AG08396 (cell line): Measurements from ENCODE around the gene NAA80.

Experiments used
- DNase-seq: peaks from one replicate; pipeline ENCODE4 v3.0.0; 2012; ENCODE audit warnings: low spot score, mixed read lengths

The NAA80 gene

GRCh38 chr3:50327943-50328691 lies 28.9 kb upstream of the NAA80 start, which contains the start of gene TUSC2:
TSS of gene TUSC2 (minus strand) at chr3:50328223. CDS start at chr3:50328099, 124 bp downstream.
- DNase-seq = peak; percentile 98

- no peak for DNase-seq
Measured at GRCh38 chr3:50327129-50327528, 27.9 kb upstream of the NAA80 start.

DNA sequence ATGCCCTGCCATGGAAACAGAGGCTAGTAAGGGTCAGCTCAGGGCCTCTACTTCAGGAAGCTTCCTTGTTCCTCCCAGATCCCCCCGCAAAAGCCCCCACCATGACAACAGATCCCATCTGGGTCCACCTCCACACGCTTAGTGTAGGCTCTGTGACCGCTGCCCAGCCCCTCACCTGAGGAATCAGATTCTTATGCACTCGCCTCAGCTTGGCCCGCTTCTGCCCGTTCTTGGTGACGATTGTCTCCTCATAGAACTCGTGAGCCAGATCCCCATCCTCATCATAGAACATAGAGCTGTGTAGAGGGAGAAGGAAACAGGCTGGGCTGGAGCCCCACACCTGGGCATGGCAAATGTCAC lies 27.0 kb upstream of the NAA80 start:
- DNase-seq = no peak

- no peak for DNase-seq
Measured at GRCh38 chr3:50325497-50326181, 26.4 kb upstream of the NAA80 start.

DNA sequence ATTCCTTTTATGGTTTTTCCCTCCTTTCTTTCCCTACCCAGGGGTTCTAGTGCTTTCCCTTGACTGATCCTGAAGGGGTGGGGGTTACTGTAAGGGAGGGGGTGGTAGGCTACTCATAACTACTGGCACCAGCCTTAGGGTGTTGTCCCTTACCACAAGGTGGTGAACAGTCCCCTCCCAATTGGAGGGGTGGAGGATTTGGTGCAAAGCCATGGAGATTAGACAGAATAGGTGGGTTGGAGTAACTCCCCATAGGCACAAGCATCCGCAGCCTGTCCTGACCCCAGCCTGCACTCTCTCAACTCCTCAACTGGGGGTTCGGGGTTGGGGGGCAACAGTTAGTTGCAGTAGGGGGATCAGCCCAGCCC lies 25.9 kb upstream of the NAA80 start:
- no peak for DNase-seq

- peak; percentile 84 for DNase-seq
Measured at GRCh38 chr3:50324351-50325112, 25.3 kb upstream of the NAA80 start.

- DNase-seq = no peak
Measured at GRCh38 chr3:50323614-50324199, 24.5 kb upstream of the NAA80 start.

DNA sequence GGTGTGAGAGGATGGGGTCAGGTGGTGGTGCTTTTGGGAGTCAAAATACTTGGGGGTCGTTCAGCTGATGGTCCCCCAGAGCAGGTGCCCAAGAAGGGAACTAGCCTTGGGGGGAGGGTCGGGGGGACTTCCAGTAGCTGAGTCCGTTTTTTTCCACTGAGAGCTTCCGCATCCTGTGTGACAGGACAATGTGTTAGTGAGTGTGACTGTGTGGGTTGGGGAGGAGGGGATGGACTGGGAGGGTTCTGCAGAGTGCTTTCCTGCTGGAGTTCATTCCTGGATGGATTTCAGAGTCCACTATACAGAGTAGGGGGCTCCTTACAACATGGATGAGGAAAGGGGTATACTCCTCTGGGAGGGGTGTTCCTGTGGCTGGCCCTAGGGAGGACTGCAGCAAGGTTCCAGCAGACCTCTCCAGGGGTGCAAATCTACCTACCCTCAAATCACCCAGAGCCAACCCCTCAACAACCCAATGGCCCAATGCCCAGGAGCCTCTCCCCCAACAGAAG lies 23.9 kb upstream of the NAA80 start:
- no peak for DNase-seq

DNA sequence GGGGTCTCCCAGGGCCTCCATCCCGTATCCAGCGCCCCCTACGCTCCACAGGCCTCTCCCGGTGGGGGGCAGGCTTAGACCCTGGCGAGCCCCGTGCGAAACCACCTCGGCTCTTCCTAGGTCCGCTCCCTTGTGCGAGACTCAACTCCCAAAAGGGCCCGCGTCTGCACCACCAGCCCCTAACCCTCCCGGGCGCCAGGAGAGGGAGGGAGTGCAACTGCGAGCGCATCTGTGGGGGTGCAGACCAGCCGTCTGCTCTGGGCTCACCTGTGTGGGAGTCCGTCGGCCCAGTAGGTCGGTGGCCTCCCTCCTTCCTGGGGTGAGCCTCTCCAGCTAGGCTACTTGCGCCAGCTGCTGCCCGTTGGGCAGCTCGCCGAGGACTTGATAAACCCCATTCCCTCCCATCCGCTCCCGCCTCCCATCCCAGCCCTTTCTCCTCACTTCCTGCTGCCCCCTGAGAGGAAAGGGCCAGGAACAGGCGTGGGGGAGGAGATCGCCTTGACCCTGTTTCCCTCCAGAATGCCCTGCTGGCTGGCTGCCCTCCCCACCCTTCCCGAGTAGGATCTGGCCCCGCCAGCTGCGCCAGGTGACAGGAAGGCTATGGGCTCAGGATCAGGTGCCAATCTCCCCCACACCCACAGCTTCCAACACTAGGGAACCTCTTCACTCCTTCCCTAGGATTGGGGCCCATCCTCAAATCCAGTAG lies 23.3 kb upstream of the NAA80 start, which contains the start of gene HYAL2:
Gene HYAL2 (minus strand): TSS at position 360 of the 706 bp plus-strand sequence. CDS start 2,256 bp downstream, outside the sequence.
- DNase-seq = no peak

DNA sequence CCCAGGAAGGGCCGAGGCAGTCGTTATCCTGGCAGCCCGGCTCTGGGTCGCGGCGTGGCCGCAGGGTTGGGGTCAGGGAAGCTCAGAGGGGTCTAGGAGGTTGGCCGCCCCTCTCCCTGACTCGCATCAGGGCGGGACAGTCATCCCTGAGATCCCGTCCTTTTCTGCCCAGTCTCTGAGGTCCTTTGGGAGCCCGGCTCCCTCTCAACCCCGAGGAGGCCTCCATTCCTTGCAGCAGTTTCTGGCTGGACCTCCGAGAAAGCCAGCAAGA lies 22.8 kb upstream of the NAA80 start:
- DNase-seq = no peak

DNA sequence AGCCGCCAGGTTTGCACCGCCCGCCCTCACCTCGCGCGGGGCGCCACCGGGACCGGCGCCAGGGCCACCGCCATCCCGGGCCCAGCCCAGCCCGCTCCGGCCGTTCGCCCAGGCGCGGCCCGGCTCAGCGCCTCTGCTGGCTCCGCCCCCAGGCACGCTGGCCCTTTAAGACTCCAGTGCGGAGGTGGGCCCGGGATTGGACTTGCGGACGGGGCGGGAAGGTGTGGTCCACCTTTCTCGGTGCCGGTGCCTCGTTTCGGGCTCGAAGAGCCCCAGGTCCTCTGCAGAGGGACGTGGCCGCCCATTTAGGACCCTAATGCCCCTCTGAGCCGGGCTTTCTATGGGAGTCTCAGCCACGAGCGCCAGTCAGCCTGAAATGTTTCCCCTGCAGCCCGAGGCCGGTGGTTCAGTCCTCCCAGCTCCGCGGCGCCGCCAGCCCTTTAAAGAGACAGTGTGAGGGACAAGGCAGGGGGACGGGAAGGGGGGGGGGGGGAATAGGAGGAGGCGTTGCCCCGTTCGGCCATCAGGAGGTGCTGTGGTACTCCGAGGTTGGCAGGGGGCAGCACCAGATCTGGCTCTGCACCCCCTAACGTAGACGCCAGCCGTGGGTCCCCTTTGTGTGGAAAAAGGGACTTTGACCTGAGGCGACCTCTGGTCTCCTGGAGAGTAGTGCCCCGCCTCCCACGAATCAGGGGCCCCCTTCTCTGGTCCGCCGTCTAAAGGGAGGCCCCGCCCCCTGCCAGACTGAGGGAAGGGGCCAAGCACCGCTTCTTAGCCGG lies 22.3 kb upstream of the NAA80 start:
- peak; percentile 95 for DNase-seq

DNA sequence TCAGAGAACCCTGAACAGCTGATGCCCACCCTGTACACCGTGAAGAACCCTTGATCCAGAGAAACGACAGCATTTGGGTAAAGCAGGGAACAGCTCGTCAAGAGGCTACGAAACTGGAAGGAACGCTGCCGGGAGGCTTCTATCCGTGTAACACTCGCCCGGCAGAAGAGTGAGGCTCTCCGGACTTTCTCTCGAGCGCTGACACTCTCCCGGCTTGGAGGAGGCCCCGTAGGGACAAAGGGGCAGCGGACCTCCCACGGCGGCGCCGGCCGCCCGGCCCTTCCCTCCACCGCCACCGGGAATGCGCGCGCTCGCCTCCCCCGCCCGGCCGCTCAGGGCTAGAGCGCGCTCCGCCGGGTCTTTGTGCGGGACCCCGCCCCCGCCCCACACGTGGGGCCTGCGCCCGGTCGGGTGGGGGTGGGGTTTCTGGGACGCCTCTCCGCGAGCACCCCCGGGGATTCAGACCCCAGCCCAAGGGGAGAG lies 21.7 kb upstream of the NAA80 start:
- DNase-seq = peak; percentile 88

GRCh38 chr3:50319894-50320625 lies 20.9 kb upstream of the NAA80 start:
- DNase-seq = no peak

DNA sequence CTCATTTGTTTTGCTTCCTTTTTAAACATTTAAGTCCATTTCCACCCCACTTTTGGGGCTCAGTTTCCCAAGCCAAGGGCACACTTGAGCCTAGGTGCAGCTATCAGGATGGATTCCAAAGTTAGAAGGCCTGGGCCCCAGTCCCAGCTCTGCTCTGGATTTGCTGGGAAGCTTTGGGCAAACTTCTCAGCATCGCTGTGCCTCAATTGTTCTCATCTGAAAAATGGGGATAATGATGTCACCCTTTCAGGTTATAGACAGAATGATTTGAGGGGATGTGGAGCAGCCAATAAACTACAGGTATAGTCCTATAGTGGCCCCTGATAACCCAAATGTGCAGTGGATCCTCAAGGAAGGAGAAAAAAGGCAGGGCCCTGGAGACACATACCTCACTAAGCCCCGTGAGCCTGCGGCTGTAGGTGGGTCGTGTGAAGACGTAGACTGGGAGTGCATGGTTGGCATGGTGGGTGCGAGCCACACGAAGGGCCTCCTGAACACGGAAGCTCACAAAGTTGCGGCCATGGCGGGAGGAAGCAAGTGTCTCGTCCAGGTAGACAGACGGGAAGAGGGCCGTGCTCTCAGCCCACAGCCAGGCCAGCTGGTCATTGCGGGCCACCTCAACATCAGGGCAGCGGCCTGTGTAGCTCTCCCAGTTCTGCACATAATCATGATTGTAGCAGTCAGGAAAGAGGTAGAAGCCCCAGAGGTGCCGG lies 20.1 kb upstream of the NAA80 start:
- no peak for DNase-seq

DNA sequence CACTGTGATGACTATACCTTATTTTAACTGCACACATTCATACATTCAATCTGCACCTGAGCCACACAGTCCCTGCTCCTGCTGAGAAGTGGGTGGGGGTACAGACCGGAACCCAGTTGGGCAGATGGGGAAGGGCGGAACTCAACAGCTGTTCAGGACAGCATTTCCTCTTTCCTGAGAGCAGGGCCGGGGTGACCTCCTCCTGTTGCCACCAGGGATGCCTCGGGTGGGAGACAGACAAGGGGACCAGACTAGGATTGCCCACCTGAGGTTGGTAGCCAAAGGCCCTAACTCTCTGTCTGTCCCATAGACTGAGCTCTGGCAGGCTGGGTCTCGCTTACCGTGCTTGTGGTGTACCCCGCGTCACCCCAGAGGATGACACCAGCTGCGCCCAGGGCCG lies 19.4 kb upstream of the NAA80 start:
- no peak for DNase-seq

- DNase-seq = no peak
Measured at GRCh38 chr3:50318163-50318562, 19.0 kb upstream of the NAA80 start.

DNA sequence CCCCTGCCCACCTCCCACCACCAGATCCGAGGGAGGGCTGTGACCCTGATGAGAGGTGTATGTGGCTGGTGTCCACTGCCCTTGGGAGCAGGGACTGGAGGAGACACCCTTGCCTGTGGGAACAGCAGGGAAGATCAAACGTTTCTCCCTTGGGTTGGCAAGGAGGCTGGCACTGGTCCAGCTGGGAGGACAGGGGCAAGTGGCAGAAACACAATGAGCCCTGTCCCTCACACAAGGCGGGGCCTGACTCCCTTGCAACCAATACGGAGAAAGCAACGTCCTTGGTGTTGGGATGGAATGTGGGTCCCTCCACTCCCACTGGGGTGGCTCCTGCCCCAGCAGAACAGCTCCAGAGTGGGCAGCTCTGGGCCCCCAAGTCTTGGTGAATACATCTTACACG lies 18.1 kb upstream of the NAA80 start:
- no peak for DNase-seq

DNA sequence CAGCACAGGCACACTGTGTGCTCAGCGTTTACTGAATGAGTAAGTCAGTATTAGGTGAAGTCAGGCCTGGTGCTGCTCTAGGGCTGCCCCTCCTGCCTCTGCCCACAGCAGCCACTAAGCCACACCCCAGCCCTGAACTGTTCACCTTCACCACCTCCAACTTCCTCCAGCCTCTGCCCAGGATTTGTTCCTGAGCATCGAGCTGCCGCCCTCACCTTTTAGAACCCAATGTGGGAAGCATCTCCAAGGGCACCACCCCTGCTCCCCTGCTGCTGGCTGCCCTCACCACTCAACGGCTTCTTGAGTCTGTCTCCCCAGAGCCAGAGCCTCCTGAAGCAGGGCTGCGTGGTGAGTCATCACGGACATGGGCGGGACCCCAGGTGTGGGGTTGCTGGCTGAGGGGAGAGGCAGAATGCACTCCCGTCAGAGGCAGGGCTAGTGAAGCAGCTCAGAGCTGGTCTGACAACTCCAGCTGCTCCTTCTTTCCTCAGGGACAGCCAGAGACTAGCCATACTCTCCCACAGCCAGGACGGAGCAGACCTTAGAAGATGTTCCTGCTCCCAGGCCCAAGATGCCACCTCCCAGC lies 17.5 kb upstream of the NAA80 start:
- no peak for DNase-seq

DNA sequence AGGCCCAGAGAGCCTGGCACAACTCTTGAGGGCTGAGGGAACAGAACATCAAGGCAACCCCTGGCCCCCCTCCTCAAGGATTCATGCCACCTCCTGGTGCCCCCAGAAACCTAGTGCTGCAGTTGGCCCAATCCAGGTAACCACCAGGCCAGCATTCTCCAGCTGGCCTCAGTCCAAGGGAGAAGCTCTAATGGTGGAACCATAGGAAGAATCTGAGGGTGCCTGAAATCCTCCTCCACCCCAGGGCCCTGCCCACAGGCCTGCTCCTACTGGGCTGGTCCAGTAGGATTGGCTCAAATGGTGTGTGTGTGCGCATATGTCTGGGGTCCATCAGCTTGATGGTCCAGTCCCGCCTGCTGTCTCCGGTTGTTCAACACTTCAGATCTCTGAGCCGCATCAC lies 15.6 kb upstream of the NAA80 start:
- no peak for DNase-seq
